HepG2 (cell line): Measurements from ENCODE around the gene BRAT1. TPM values are rescaled to one million over a fixed set of nuclear protein-coding genes. Genes with fewer than 3 reads are reported as not detected.

Source experiments
- ATAC-seq: fragments of 200-7000 bp; cut with Tn5 transposase; 3 replicates; pipeline ENCODE4 v1.9.1; 2020; ENCODE audit warnings: mild to moderate bottlenecking, moderate library complexity
- BruUV-seq: library from RNA; stranded (reverse); fragments of 400-500 nt; replicated peaks from 2 replicates; lab custom pipeline; 2021; lab: Mats Ljungman, UMichigan
- CTCF ChIA-PET: fragments of 300-600 bp; formaldehyde crosslinking; extraction: SDS; loops from one replicate; lab custom pipeline; 2021; ENCODE audit warnings: low total read pairs, inconsistent platforms, low intra/inter-chr PET ratio; lab: Yijun Ruan, JAX
- POLR2A ChIA-PET: fragments of 350-600 bp; sonication (Branson Sonifier 250); formaldehyde crosslinking; loops from one replicate; lab custom pipeline; 2020; ENCODE audit warnings: antibody characterized with exemption, inconsistent platforms; lab: Yijun Ruan, JAX
- DNase-seq: peaks from one replicate; pipeline ENCODE4 v3.0.0-alpha.2; 2015; ENCODE audit warnings: low spot score
- FAIRE-seq: peaks from 3 replicates; lab custom pipeline; 2011; peaks lifted over from hg19 to GRCh38; lab: Jason Lieb, UNC
- H2AFZ ChIP-seq: one replicate; pipeline ENCODE4 v1.6.1; 2011; ENCODE audit warnings: low read length, inconsistent platforms
- H3K27ac ChIP-seq: fragments of 300-600 bp; 3 replicates; pipeline ENCODE4 v1.8.0; 2011; ENCODE audit warnings: mixed run types, mild to moderate bottlenecking, mixed read lengths, low read length, inconsistent platforms; ENCODE audit not compliant: insufficient read depth; ENCODE audit errors: extremely low read length
- H3K27me3 ChIP-seq, 2 experiments: fragments of 200-600 bp in 1 of 2; 2 replicates in 1 of 2; 3 replicates in 1 of 2; pipeline versions ENCODE4 v1.6.0 to v1.8.0; 2011; ENCODE audit warnings: low read length in 2 of 2, mild to moderate bottlenecking in 2 of 2, moderate library complexity in 2 of 2, inconsistent platforms in 1 of 2; ENCODE audit not compliant: insufficient read depth in 2 of 2, control insufficient read depth in 1 of 2
- H3K36me3 ChIP-seq, 2 experiments: fragments of 200-600 bp in 1 of 2; replicated peaks in 1 of 2; 2 replicates in 1 of 2; 3 replicates in 1 of 2; pipeline versions ENCODE4 v1.5.1 to v1.8.0; 2011; ENCODE audit warnings: low read length in 2 of 2, inconsistent platforms in 1 of 2; ENCODE audit not compliant: insufficient read depth in 2 of 2, control insufficient read depth in 1 of 2
- H3K4me1 ChIP-seq: 2 replicates; pipeline ENCODE4 v1.5.1; 2012; ENCODE audit warnings: low read length, inconsistent platforms; ENCODE audit not compliant: insufficient read depth
- H3K4me2 ChIP-seq: 2 replicates; pipeline ENCODE4 v1.6.0; 2011; ENCODE audit warnings: low read depth, low read length, inconsistent platforms
- H3K4me3 ChIP-seq, 3 experiments: fragments of 200-600 bp in 1 of 3; sonication (generic), shearing (Covaris generic) in 1 of 3; replicated peaks in 1 of 3; 2 replicates each; pipeline ENCODE4 v1.5.1; 2011 to 2016; ENCODE audit warnings: low read length in 3 of 3, inconsistent platforms in 2 of 3, low read depth in 2 of 3, mild to moderate bottlenecking in 2 of 3, control low read depth in 1 of 3, mixed read lengths in 1 of 3; ENCODE audit not compliant: insufficient read depth in 1 of 3
- H3K79me2 ChIP-seq: one replicate; pipeline ENCODE4 v1.6.1; 2011; ENCODE audit warnings: low read length, inconsistent platforms; ENCODE audit not compliant: insufficient read depth
- H3K9ac ChIP-seq: 2 replicates; pipeline ENCODE4 v1.6.0; 2011; ENCODE audit warnings: mild to moderate bottlenecking, low read depth, low read length, inconsistent platforms; ENCODE audit not compliant: insufficient read depth
- H3K9me3 ChIP-seq: 2 replicates; pipeline ENCODE4 v1.5.1; 2012; ENCODE audit warnings: mild to moderate bottlenecking, low read length
- H4K20me1 ChIP-seq: 2 replicates; pipeline ENCODE4 v1.6.0; 2011; ENCODE audit warnings: inconsistent platforms, mild to moderate bottlenecking, low read length, moderate library complexity; ENCODE audit not compliant: insufficient read depth
- AGO2 ChIP-seq: fragments of 200-400 bp; formaldehyde crosslinking; optimal IDR thresholded peaks from 2 replicates; pipeline ENCODE3; 2017; ENCODE audit warnings: mild to moderate bottlenecking, low read depth, low read length, moderate library complexity
- ATF7 ChIP-seq, 2 experiments: fragments of 450-650 bp in 1 of 2; sonication (generic) in 1 of 2; formaldehyde crosslinking in 1 of 2; IDR thresholded peaks; 2 replicates each; pipeline versions ENCODE4 v1.4.0 to v1.6.1; 2016 to 2020; ENCODE audit warnings: antibody characterized with exemption in 1 of 2, mild to moderate bottlenecking in 1 of 2, missing genetic modification reagents in 1 of 2
- IKZF5 ChIP-seq: IDR thresholded peaks from 2 replicates; pipeline ENCODE4 v1.6.1; 2018; ENCODE audit warnings: missing genetic modification reagents, mild to moderate bottlenecking, missing compliant biosample characterization
- PCBP2 ChIP-seq: fragments of 200-400 bp; formaldehyde crosslinking; optimal IDR thresholded peaks from 2 replicates; pipeline ENCODE3; 2018; ENCODE audit warnings: low read length, low read depth; ENCODE audit not compliant: poor library complexity, severe bottlenecking
- RBFOX2 ChIP-seq: fragments of 200-400 bp; formaldehyde crosslinking; IDR thresholded peaks from 2 replicates; pipeline ENCODE4 v1.6.1; 2017; ENCODE audit warnings: low read depth, mild to moderate bottlenecking, low read length
- SNAPC5 ChIP-seq: sonication (generic); formaldehyde crosslinking; IDR thresholded peaks from 2 replicates; pipeline ENCODE4 v1.8.1; 2023; ENCODE audit warnings: mild to moderate bottlenecking, missing genetic modification reagents, borderline replicate concordance
- ZNF335 ChIP-seq: sonication (generic); formaldehyde crosslinking; IDR thresholded peaks from 2 replicates; pipeline ENCODE4 v1.4.0; 2020; ENCODE audit warnings: missing genetic modification reagents
- WGBS: methylation state at CpG from one replicate; pipeline ENCODE4 v1.1.6; 2017; ENCODE audit warnings: low lambda C conversion rate; 5-methylcytosine and 5-hydroxymethylcytosine counted together
- in situ Hi-C: cut with HindIII; loops from 2 replicates; pipeline ENCODE4 v1.10.0; 2017; ENCODE audit warnings: low pct_unique_long_range_greater_than_20kb; ENCODE audit not compliant: extremely low pct_ligation_motif_present
- intact Hi-C: fragments of 100-400 bp; cut with micrococcal nuclease; formaldehyde crosslinking; loops from one replicate; pipeline ENCODE4 v1.10.0; 2022; ENCODE audit not compliant: unreplicated experiment
- polyA plus RNA-seq, 8 experiments: library from polyadenylated mRNA; depleted of rRNA in 3 of 8; stranded (reverse) in 7 of 8; unstranded in 1 of 8; fragments of >200 nt; fragmentation: Illumina TruSeq in 4 of 8; extraction: Trizol in 4 of 8; gene quantifications; 2 replicates each; pipeline versions ENCODE4 v1.2.1 to v1.2.3, GENCODE V29; 2011 to 2016; ENCODE audit warnings: low read depth in 4 of 8, missing spikeins in 1 of 8, mixed read lengths in 1 of 8; ENCODE audit not compliant: insufficient read depth in 1 of 8
- total RNA-seq, 5 experiments: library from RNA; depleted of rRNA; stranded (reverse); fragments of >200 nt; fragmentation: Illumina TruSeq; extraction: Trizol; gene quantifications; 2 replicates each; pipeline ENCODE4 v1.2.3, GENCODE V29; 2016; ENCODE audit warnings: low read depth in 1 of 5

Gene BRAT1
- total and polyA plus RNA-seq, 2 of the 13 experiments (the other 11 are each of a cell fraction or from before 2014, with no cell fraction given), result 10.2 to 20.3 TPM

GRCh38 chr7:2541291-2542010, 13.9 kb downstream of the BRAT1 start:
- DNase-seq (no peak), ATAC-seq (no peak), FAIRE-seq (no peak)
- Histone ChIP-seq H3K79me2 (no peaks in the 10 kb centered on the region), H3K27ac (no peak overlapping the region), H2AFZ (no peak overlapping the region), H3K4me3 (no peak overlapping the region), H4K20me1 (no peaks in the 10 kb centered on the region), H3K9me3 (no peaks in the 10 kb centered on the region), H3K27me3 (no peaks in the 10 kb centered on the region), H3K36me3 (peaks cover 17 to 31% of the 10 kb centered on the region in 2 experiments; a peak in 4 of 5 replicates), H3K9ac (no peak overlapping the region), H3K4me2 (no peak overlapping the region), H3K4me1 (no peaks in the 10 kb centered on the region)
- intact Hi-C loops (no loop called here), in situ Hi-C loops (no loop called here)
- BruUV-seq, result no TSS peak
- TF ChIP-seq PCBP2 (no peak), AGO2 (peak; percentile 53), RBFOX2 (peak; percentile 42; the same call in 1 of the 2 replicates)
- POLR2A ChIA-PET, result no interaction called here
- over 99% methylated on average over 19 of the region's 40 CpGs for WGBS
- CTCF ChIA-PET, result no interaction called here

GRCh38 chr7:2540641-2541051, 14.7 kb downstream of the BRAT1 start:
- no peak for ATAC-seq
- no peak for DNase-seq
- intact Hi-C loops, result no loop called here
- Histone ChIP-seq H3K27ac (no peak overlapping the region), H3K36me3 (peaks cover 16 to 24% of the 10 kb centered on the region in 2 experiments; a peak in 4 of 5 replicates), H3K4me1 (no peaks in the 10 kb centered on the region), H3K79me2 (no peaks in the 10 kb centered on the region), H3K4me3 (no peak overlapping the region), H3K4me2 (no peak overlapping the region), H4K20me1 (no peaks in the 10 kb centered on the region), H3K9me3 (no peaks in the 10 kb centered on the region), H3K27me3 (no peaks in the 10 kb centered on the region), H2AFZ (no peak overlapping the region), H3K9ac (no peak overlapping the region)
- POLR2A ChIA-PET, result no interaction called here
- BruUV-seq, result no TSS peak
- 100% methylated on average over 16 of the region's 19 CpGs for WGBS
- in situ Hi-C loops, result no loop called here
- no peak for FAIRE-seq
- CTCF ChIA-PET, result no interaction called here
- TF ChIP-seq ZNF335 (no peak), ATF7 (IDR thresholded peaks at IDR 0.05) (no peak), ATF7 (CRISPR knock-in tag; IDR thresholded peaks at IDR 0.05) (no peak), IKZF5 (CRISPR knock-in tag) (no peak), SNAPC5 (CRISPR knock-in tag) (no peak)
